Natural killer cell (primary cell): Measurements from ENCODE around the gene SUN5. TPM values are rescaled to one million over a fixed set of nuclear protein-coding genes. Genes with fewer than 3 reads are reported as not detected.

ENCODE experiments used
- ATAC-seq, 3 donors: fragments of 150-1000 bp in 2 of 3; fragments of 200-7000 bp in 1 of 3; cut with Tn5 transposase; 1 replicate in 1 of 3; 2 replicates in 2 of 3; pipeline ENCODE4 v1.10.0; 2021; ENCODE audit warnings: mild to moderate bottlenecking in 2 of 3, moderate library complexity in 2 of 3
- DNase-seq, 2 donors: peaks; one replicate each; pipeline versions ENCODE4 v3.0.0 to v3.0.0-alpha.2; 2013 to 2021; ENCODE audit warnings: mixed read lengths in 1 of 2
- H3K27ac ChIP-seq: one replicate; pipeline ENCODE4 v1.5.1; 2013; ENCODE audit warnings: mild to moderate bottlenecking, low read length
- H3K27me3 ChIP-seq: one replicate; pipeline ENCODE4 v1.6.1; 2013; ENCODE audit warnings: low read length; ENCODE audit not compliant: control insufficient read depth, insufficient read depth
- H3K36me3 ChIP-seq: one replicate; pipeline ENCODE4 v1.6.1; 2013; ENCODE audit warnings: low read length; ENCODE audit not compliant: control insufficient read depth, insufficient read depth
- H3K4me1 ChIP-seq: one replicate; pipeline ENCODE4 v1.6.1; 2013; ENCODE audit warnings: low read length; ENCODE audit not compliant: control insufficient read depth, insufficient read depth
- H3K4me3 ChIP-seq: one replicate; pipeline ENCODE4 v1.5.1; 2013; ENCODE audit warnings: low read length
- H3K9me3 ChIP-seq: one replicate; pipeline ENCODE4 v1.6.1; 2013; ENCODE audit warnings: low read length; ENCODE audit not compliant: control insufficient read depth, insufficient read depth
- H3K27ac Mint-ChIP-seq, 2 donors: one replicate each; pipeline ENCODE4 v1.8.0; 2022; ENCODE audit warnings: mild to moderate bottlenecking in 2 of 2, mixed read lengths in 2 of 2, moderate library complexity in 1 of 2
- H3K27me3 Mint-ChIP-seq, 2 donors: one replicate each; pipeline ENCODE4 v1.8.0; 2022; ENCODE audit warnings: low read depth in 2 of 2, mixed read lengths in 2 of 2
- H3K36me3 Mint-ChIP-seq: one replicate; pipeline ENCODE4 v1.8.0; 2022; ENCODE audit warnings: mixed read lengths
- H3K4me1 Mint-ChIP-seq, 2 donors: one replicate each; pipeline ENCODE4 v1.8.0; 2022; ENCODE audit warnings: mixed read lengths in 2 of 2
- H3K4me3 Mint-ChIP-seq: one replicate; pipeline ENCODE4 v1.8.0; 2022; ENCODE audit warnings: mild to moderate bottlenecking, moderate library complexity, mixed read lengths
- H3K9me3 Mint-ChIP-seq, 2 donors: one replicate each; pipeline ENCODE4 v1.8.0; 2022; ENCODE audit warnings: mixed read lengths in 2 of 2
- CTCF ChIP-seq: fragments of 200-600 bp; IDR thresholded peaks from one replicate; pipeline ENCODE4 v1.8.0; 2022; ENCODE audit warnings: antibody characterized with exemption
- WGBS: methylation state at CpG from one replicate; pipeline ENCODE4 v1.1.7; 2013; ENCODE audit warnings: missing lambda C conversion rate; ENCODE audit not compliant: insufficient coverage; 5-methylcytosine and 5-hydroxymethylcytosine counted together
- intact Hi-C: fragments of 100-400 bp; cut with micrococcal nuclease; formaldehyde crosslinking; loops from one replicate; pipeline ENCODE4 v1.14.2; 2022
- total RNA-seq, 4 donors: library from RNA; stranded (reverse); fragments of 120-200 nt in 1 of 4; gene quantifications; one replicate each; pipeline versions ENCODE4 v1.2.3 to v1.2.4, GENCODE V29; 2013 to 2022

Gene SUN5
- total RNA-seq, 3 donors from 2014 or later (not counting 1 experiment from before 2014, with no cell fraction given) = not detected

- peaks cover 3% of the 10 kb centered on the region for H3K9me3 ChIP-seq
- no peak for TF ChIP-seq CTCF
- H3K27me3 ChIP-seq = no peaks in the 10 kb centered on the region
- DNase-seq = no peak
- no peak overlapping the region for H3K4me3 ChIP-seq
- Mint-ChIP-seq H3K4me3 (no peak overlapping the region), H3K36me3 (no peaks in the 10 kb centered on the region), H3K4me1 (no peaks in the 10 kb centered on the region), H3K27me3 (no peaks in the 10 kb centered on the region), H3K9me3 (no peaks in the 10 kb centered on the region), H3K27ac (no peak overlapping the region)
- ATAC-seq = no peak
- H3K36me3 ChIP-seq = no peaks in the 10 kb centered on the region
- whole genome bisulfite sequencing = 45% methylated on average over 7 of the region's 9 CpGs
- no peak overlapping the region for H3K27ac ChIP-seq
- intact Hi-C loops = no loop called here
- H3K4me1 ChIP-seq = no peaks in the 10 kb centered on the region
Measured at GRCh38 chr20:32999603-33000250, 4.5 kb downstream of the SUN5 start.

GRCh38 chr20:32997431-32997830, 6.8 kb downstream of the SUN5 start:
- Mint-ChIP-seq H3K36me3 (no peaks in the 10 kb centered on the region), H3K27ac (no peak overlapping the region), H3K9me3 (no peaks in the 10 kb centered on the region), H3K27me3 (no peaks in the 10 kb centered on the region), H3K4me3 (no peak overlapping the region), H3K4me1 (no peaks in the 10 kb centered on the region)
- no peak for TF ChIP-seq CTCF
- Histone ChIP-seq H3K27ac (no peak overlapping the region), H3K27me3 (no peaks in the 10 kb centered on the region), H3K36me3 (no peaks in the 10 kb centered on the region), H3K9me3 (peaks cover 3% of the 10 kb centered on the region), H3K4me3 (no peak overlapping the region), H3K4me1 (no peaks in the 10 kb centered on the region)
- WGBS = 73% methylated on average over 2 of the region's 2 CpGs
- ATAC-seq (no peak), DNase-seq (no peak)
- intact Hi-C loops = no loop called here

GRCh38 chr20:32995802-32996201, 8.4 kb downstream of the SUN5 start:
- Mint-ChIP-seq H3K4me1 (peaks cover 0 to 5% of the 10 kb centered on the region in 2 donors), H3K9me3 (no peaks in the 10 kb centered on the region), H3K4me3 (no peak overlapping the region), H3K27me3 (peaks cover 0 to 2% of the 10 kb centered on the region in 2 donors), H3K27ac (no peak overlapping the region), H3K36me3 (no peaks in the 10 kb centered on the region)
- Histone ChIP-seq H3K27me3 (no peaks in the 10 kb centered on the region), H3K9me3 (peaks cover 3% of the 10 kb centered on the region), H3K4me3 (no peak overlapping the region), H3K4me1 (no peaks in the 10 kb centered on the region), H3K27ac (no peak overlapping the region), H3K36me3 (no peaks in the 10 kb centered on the region)
- intact Hi-C loops = no loop called here
- DNase-seq = no peak
- no peak for TF ChIP-seq CTCF
- no peak for ATAC-seq

GRCh38 chr20:32993496-32994050, 10.7 kb downstream of the SUN5 start:
- Mint-ChIP-seq H3K4me3 (no peak overlapping the region), H3K27me3 (peaks cover 0 to 2% of the 10 kb centered on the region in 2 donors), H3K36me3 (no peaks in the 10 kb centered on the region), H3K27ac (no peak overlapping the region), H3K4me1 (peaks cover 0 to 5% of the 10 kb centered on the region in 2 donors), H3K9me3 (no peaks in the 10 kb centered on the region)
- no peaks in the 10 kb centered on the region for H3K4me1 ChIP-seq
- DNase-seq (peak in 1 of 2 donors; percentile 47), ATAC-seq (no peak)
- peaks cover 3% of the 10 kb centered on the region for H3K9me3 ChIP-seq
- no peak for TF ChIP-seq CTCF
- H3K27me3 ChIP-seq = no peaks in the 10 kb centered on the region
- intact Hi-C loops = no loop called here
- H3K27ac ChIP-seq = no peak overlapping the region
- 88% methylated on average over 8 of the region's 8 CpGs for WGBS
- H3K36me3 ChIP-seq = no peaks in the 10 kb centered on the region
- no peak overlapping the region for H3K4me3 ChIP-seq
